PC-3 (cell line): Measurements from ENCODE around the gene CORO2A.

ENCODE experiments used
- EZH2 ChIP-seq: fragments of 300-600 bp; sonication (generic); IDR thresholded peaks from one replicate; pipeline ENCODE4 v1.6.1; 2017; ENCODE audit warnings: antibody characterized with exemption, mild to moderate bottlenecking, low read length; ENCODE audit not compliant: unreplicated experiment
- EZH2phosphoT487 ChIP-seq: fragments of 300-600 bp; sonication (generic); IDR thresholded peaks from 2 replicates; pipeline ENCODE4 v1.6.1; 2018; ENCODE audit warnings: mild to moderate bottlenecking, antibody characterized with exemption, low read length, borderline replicate concordance
- TF ChIP-seq, protein P1 (sequence below): fragments of 300-600 bp; sonication (generic); conservative IDR thresholded peaks from 2 replicates; pipeline ENCODE4 v1.5.1; 2017; ENCODE audit warnings: antibody characterized with exemption, low read depth, mild to moderate bottlenecking, low read length

DNA sequence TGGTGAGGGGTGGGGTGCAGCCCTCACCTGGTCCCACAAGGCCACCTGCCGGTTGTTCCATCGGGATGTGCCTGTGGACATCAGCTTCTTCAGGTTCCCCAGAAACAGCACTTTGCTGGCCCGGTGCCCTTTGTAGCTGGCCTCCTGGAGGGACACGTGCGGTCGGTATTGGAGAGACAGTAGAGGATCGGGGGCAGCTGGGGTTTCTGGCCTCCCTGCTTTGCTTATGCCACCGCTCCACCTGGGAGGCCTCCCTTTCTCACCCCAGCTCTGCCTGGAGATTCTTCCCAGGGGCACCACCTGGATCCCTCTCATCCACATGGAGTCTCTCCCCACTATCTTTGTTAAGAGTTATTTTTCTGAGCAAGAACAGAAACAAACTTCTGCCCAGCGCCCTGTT, 60.3 kb downstream of the CORO2A start:
- TF ChIP-seq, protein P1, sequence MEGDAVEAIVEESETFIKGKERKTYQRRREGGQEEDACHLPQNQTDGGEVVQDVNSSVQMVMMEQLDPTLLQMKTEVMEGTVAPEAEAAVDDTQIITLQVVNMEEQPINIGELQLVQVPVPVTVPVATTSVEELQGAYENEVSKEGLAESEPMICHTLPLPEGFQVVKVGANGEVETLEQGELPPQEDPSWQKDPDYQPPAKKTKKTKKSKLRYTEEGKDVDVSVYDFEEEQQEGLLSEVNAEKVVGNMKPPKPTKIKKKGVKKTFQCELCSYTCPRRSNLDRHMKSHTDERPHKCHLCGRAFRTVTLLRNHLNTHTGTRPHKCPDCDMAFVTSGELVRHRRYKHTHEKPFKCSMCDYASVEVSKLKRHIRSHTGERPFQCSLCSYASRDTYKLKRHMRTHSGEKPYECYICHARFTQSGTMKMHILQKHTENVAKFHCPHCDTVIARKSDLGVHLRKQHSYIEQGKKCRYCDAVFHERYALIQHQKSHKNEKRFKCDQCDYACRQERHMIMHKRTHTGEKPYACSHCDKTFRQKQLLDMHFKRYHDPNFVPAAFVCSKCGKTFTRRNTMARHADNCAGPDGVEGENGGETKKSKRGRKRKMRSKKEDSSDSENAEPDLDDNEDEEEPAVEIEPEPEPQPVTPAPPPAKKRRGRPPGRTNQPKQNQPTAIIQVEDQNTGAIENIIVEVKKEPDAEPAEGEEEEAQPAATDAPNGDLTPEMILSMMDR: no peak
- TF ChIP-seq EZH2phosphoT487: no peak
- no peak for TF ChIP-seq EZH2
